ENCODE results near the gene JMJD7.

GRCh38 chr15:41788262-41788661, 39.6 kb upstream of the JMJD7 start:
- no peak for TF ChIP-seq CTCF (IDR thresholded peaks at IDR 0.05)
- TF ChIP-seq POLR2A (IDR thresholded peaks at IDR 0.05), result no peak

Data from uterus (tissue), 2 donors.